Common myeloid progenitor, CD34-positive (primary cell): ENCODE data around the gene OMP.

Source experiments
- CTCF ChIA-PET: fragments of 350-600 bp; sonication (Branson Sonifier 250); formaldehyde crosslinking; loops from one replicate; lab custom pipeline; 2021; ENCODE audit warnings: antibody characterized with exemption; lab: Charles Lee
- POLR2A ChIA-PET: fragments of 350-600 bp; sonication (Branson Sonifier 250); formaldehyde crosslinking; loops from one replicate; lab custom pipeline; 2021; ENCODE audit warnings: antibody characterized with exemption; lab: Charles Lee
- DNase-seq, 3 donors: peaks; one replicate each; pipeline versions ENCODE4 v3.0.0 to v3.0.0-alpha.2; 2013
- H3K27ac ChIP-seq, 2 experiments: 1 replicate in 1 of 2; 2 replicates in 1 of 2; pipeline ENCODE4 v1.7.0; 2013; ENCODE audit warnings: inconsistent platforms in 2 of 2, low read length in 2 of 2, mild to moderate bottlenecking in 2 of 2, low read depth in 1 of 2, moderate library complexity in 1 of 2; ENCODE audit not compliant: severe bottlenecking in 2 of 2, insufficient read depth in 1 of 2, poor library complexity in 1 of 2
- H3K27me3 ChIP-seq, 5 experiments: replicated peaks in 2 of 5; 1 replicate in 3 of 5; 2 replicates in 2 of 5; pipeline versions ENCODE4 v1.6.1 to v1.7.0; 2013; ENCODE audit warnings: low read length in 4 of 5, mild to moderate bottlenecking in 2 of 5, moderate library complexity in 2 of 5, inconsistent platforms in 1 of 5; ENCODE audit not compliant: insufficient read depth in 5 of 5, control insufficient read depth in 4 of 5
- H3K36me3 ChIP-seq, 4 experiments: 1 replicate in 2 of 4; 2 replicates in 2 of 4; pipeline versions ENCODE4 v1.6.1 to v1.7.0; 2013; ENCODE audit warnings: low read length in 3 of 4, control low read depth in 1 of 4, mild to moderate bottlenecking in 1 of 4; ENCODE audit not compliant: control insufficient read depth in 4 of 4, insufficient read depth in 4 of 4
- H3K4me1 ChIP-seq, 4 experiments: 1 replicate in 3 of 4; 2 replicates in 1 of 4; pipeline versions ENCODE4 v1.6.1 to v1.7.1; 2013; ENCODE audit warnings: low read length in 3 of 4, mild to moderate bottlenecking in 3 of 4, control low read depth in 1 of 4, inconsistent platforms in 1 of 4, moderate library complexity in 1 of 4; ENCODE audit not compliant: control insufficient read depth in 4 of 4, insufficient read depth in 4 of 4; ENCODE audit errors: control extremely low read depth in 1 of 4
- H3K4me3 ChIP-seq, 7 experiments: 1 replicate in 4 of 7; 2 replicates in 3 of 7; pipeline versions ENCODE4 v1.5.1 to v1.7.0; 2013; ENCODE audit warnings: mild to moderate bottlenecking in 7 of 7, low read length in 6 of 7, moderate library complexity in 6 of 7, inconsistent platforms in 2 of 7, low read depth in 2 of 7, control low read depth in 1 of 7; ENCODE audit not compliant: insufficient read depth in 4 of 7, control insufficient read depth in 1 of 7; ENCODE audit errors: extremely low read depth in 1 of 7
- H3K9me3 ChIP-seq, 5 experiments: 1 replicate in 4 of 5; 2 replicates in 1 of 5; pipeline versions ENCODE4 v1.6.1 to v1.7.1; 2013; ENCODE audit warnings: low read length in 4 of 5, mild to moderate bottlenecking in 2 of 5, inconsistent platforms in 1 of 5, low read depth in 1 of 5, moderate library complexity in 1 of 5; ENCODE audit not compliant: control insufficient read depth in 4 of 5, insufficient read depth in 2 of 5; ENCODE audit errors: control extremely low read depth in 1 of 5
- WGBS: methylation state at CpG from one replicate; pipeline ENCODE4 v1.1.5; 2013; ENCODE audit not compliant: insufficient coverage; 5-methylcytosine and 5-hydroxymethylcytosine counted together

Gene OMP

GRCh38 chr11:77074205-77074604 lies 28.4 kb upstream of the OMP start:
- Histone ChIP-seq H3K27ac (no peak overlapping the region), H3K4me3 (no peak overlapping the region), H3K9me3 (peaks cover 0 to 3% (median 0%) of the 10 kb centered on the region in 5 experiments), H3K36me3 (no peaks in the 10 kb centered on the region), H3K27me3 (peaks cover 0 to 3% (median 2%) of the 10 kb centered on the region in 5 experiments), H3K4me1 (peaks cover 0 to 24% (median 20%) of the 10 kb centered on the region in 4 experiments)
- no peak for DNase-seq
- POLR2A ChIA-PET: no interaction called here
- CTCF ChIA-PET: interaction anchor here (1.1 to 2.5 kb wide), 3 partner anchors 9 to 26 kb away, joined by 4 to 7 read pairs (median 6); no protein-coding TSS in a partner anchor
- 94% methylated on average over 2 of the region's 5 CpGs for WGBS

- H3K27ac ChIP-seq: no peak overlapping the region
- peaks cover 0 to 3% (median 2%) of the 10 kb centered on the region in 5 experiments for H3K27me3 ChIP-seq
- ChIA-PET POLR2A (no interaction called here), CTCF (interaction anchor here (1.1 to 2.5 kb wide), 3 partner anchors 9 to 27 kb away, joined by 4 to 7 read pairs (median 6); no protein-coding TSS in a partner anchor)
- WGBS: 97% methylated on average over 13 of the region's 15 CpGs
- no peaks in the 10 kb centered on the region for H3K36me3 ChIP-seq
- peaks cover 0 to 24% (median 20%) of the 10 kb centered on the region in 4 experiments for H3K4me1 ChIP-seq
- DNase-seq: no peak
- no peak overlapping the region for H3K4me3 ChIP-seq
- peaks cover 0 to 3% (median 0%) of the 10 kb centered on the region in 5 experiments for H3K9me3 ChIP-seq
Measured at GRCh38 chr11:77074626-77075221, 27.9 kb upstream of the OMP start.

GRCh38 chr11:77075425-77075905 lies 27.2 kb upstream of the OMP start:
- H3K4me1 ChIP-seq: peaks cover 0 to 24% (median 20%) of the 10 kb centered on the region in 4 experiments
- no peak overlapping the region for H3K4me3 ChIP-seq
- no peak for DNase-seq
- H3K27me3 ChIP-seq: peaks cover 0 to 3% (median 0%) of the 10 kb centered on the region in 5 experiments
- WGBS: 100% methylated on average over 3 of the region's 5 CpGs
- ChIA-PET POLR2A (no interaction called here), CTCF (interaction anchor here (1.0 to 2.5 kb wide), 5 partner anchors 10 to 38 kb away, joined by 3 to 7 read pairs (median 4); no protein-coding TSS in a partner anchor)
- H3K36me3 ChIP-seq: no peaks in the 10 kb centered on the region
- no peak overlapping the region for H3K27ac ChIP-seq
- peaks cover 0 to 3% (median 0%) of the 10 kb centered on the region in 5 experiments for H3K9me3 ChIP-seq

DNA sequence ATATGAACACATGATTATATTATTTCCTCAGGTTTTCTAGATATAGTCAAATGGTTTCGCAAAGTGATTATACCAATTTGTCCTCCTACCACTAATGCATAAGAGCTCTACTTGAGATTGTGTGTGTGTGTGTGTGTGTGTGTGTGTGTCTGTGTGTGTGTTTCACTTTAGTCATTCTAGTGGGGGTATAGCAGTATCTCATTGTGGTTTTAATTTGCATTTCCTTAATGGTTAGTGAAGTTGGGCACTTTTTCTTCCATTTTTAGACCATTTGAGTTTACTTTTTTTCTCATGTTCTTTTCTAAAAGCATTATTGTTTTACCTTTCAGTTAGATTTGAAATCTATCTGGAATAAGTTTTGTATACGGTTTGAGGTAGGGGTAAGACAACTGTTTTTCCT lies 23.0 kb upstream of the OMP start:
- POLR2A ChIA-PET: no interaction called here
- no peak for DNase-seq
- Histone ChIP-seq H3K36me3 (no peaks in the 10 kb centered on the region), H3K4me1 (peaks cover 0 to 20% (median 13%) of the 10 kb centered on the region in 4 experiments), H3K9me3 (peaks cover 0 to 3% (median 0%) of the 10 kb centered on the region in 5 experiments), H3K27ac (no peak overlapping the region), H3K27me3 (peaks cover 0 to 2% (median 0%) of the 10 kb centered on the region in 5 experiments), H3K4me3 (no peak overlapping the region)
- CTCF ChIA-PET: interaction anchor here (1.0 to 3.6 kb wide), 4 partner anchors 10 to 35 kb away, joined by 3 to 16 read pairs (median 5); no protein-coding TSS in a partner anchor
- WGBS: no CpG with 5 or more reads among the region's 2 CpGs

- POLR2A ChIA-PET: no interaction called here
- peaks cover 0 to 3% (median 0%) of the 10 kb centered on the region in 5 experiments for H3K9me3 ChIP-seq
- CTCF ChIA-PET: interaction anchor here (0.6 to 3.6 kb wide), 4 partner anchors 10 to 76 kb away, joined by 3 to 16 read pairs (median 4); partner anchors contain the start of gene CAPN5
- WGBS: 97% methylated on average over 2 of the region's 2 CpGs
- H3K4me3 ChIP-seq: no peak overlapping the region
- no peak overlapping the region for H3K27ac ChIP-seq
- no peak for DNase-seq
- peaks cover 0 to 20% (median 13%) of the 10 kb centered on the region in 4 experiments for H3K4me1 ChIP-seq
- no peaks in the 10 kb centered on the region for H3K36me3 ChIP-seq
- H3K27me3 ChIP-seq: no peaks in the 10 kb centered on the region
Measured at GRCh38 chr11:77080643-77081210, 21.9 kb upstream of the OMP start.

GRCh38 chr11:77081381-77081851 lies 21.2 kb upstream of the OMP start:
- H3K9me3 ChIP-seq: peaks cover 0 to 3% (median 0%) of the 10 kb centered on the region in 5 experiments
- H3K27me3 ChIP-seq: no peaks in the 10 kb centered on the region
- no peak overlapping the region for H3K4me3 ChIP-seq
- H3K36me3 ChIP-seq: no peaks in the 10 kb centered on the region
- 95% methylated on average over 6 of the region's 9 CpGs for WGBS
- POLR2A ChIA-PET: no interaction called here
- H3K4me1 ChIP-seq: peaks cover 0 to 20% (median 13%) of the 10 kb centered on the region in 4 experiments
- CTCF ChIA-PET: interaction anchor here (0.6 to 4.0 kb wide), 8 partner anchors 8 to 76 kb away, joined by 3 to 36 read pairs (median 4); partner anchors contain the start of gene MYO7A
- H3K27ac ChIP-seq: no peak overlapping the region
- no peak for DNase-seq
